ENCODE results near the gene HCCS.

GRCh38 chrX:11080741-11081305 is 30.3 kb upstream of the HCCS start:
- TF ChIP-seq CTCF (IDR thresholded peaks at IDR 0.05; ENCODE audit: low read depth, low read length) (no peak), EZH2phosphoT487 (IDR thresholded peaks at IDR 0.05; ENCODE audit: low read depth) (no peak)

Measured in OCI-LY3 (cell line).